ENCODE results near the gene HBQ1. TPM values are rescaled to one million over a fixed set of nuclear protein-coding genes. Genes with fewer than 3 reads are reported as not detected.

The HBQ1 gene
- total and polyA plus RNA-seq, 2 of the 4 experiments (the other 2 are of a cell fraction): 0.92 TPM; not detected in 1

- no peak overlapping the region for H2BK15ac ChIP-seq (ENCODE audit: low read depth, low read length)
- no peaks in the 10 kb centered on the region for H3K27me3 ChIP-seq (ENCODE audit: control insufficient read depth, insufficient read depth, low read length)
- H4K20me1 ChIP-seq (ENCODE audit: insufficient read depth, low read length): peaks cover 23% of the 10 kb centered on the region
- H4K5ac ChIP-seq (ENCODE audit: low read depth, low read length): no peak overlapping the region
- no peak for DNase-seq
- no peak overlapping the region for H3K56ac ChIP-seq (ENCODE audit: extremely low read depth, insufficient read depth, low read length)
- H4K91ac ChIP-seq (ENCODE audit: insufficient read depth, low read depth, low read length): no peak overlapping the region
- peaks cover 4% of the 10 kb centered on the region; the same call in 1 of the 2 replicates for H3K9me1 ChIP-seq (ENCODE audit: insufficient read depth, low read length)
- no peak overlapping the region for H3K4me3 ChIP-seq (ENCODE audit: insufficient read depth, low read depth, low read length)
- no peak overlapping the region for H3K14ac ChIP-seq (replicated peaks; ENCODE audit: low read depth, low read length)
- no peaks in the 10 kb centered on the region for H3K36me3 ChIP-seq (ENCODE audit: control insufficient read depth, insufficient read depth, low read length)
- H3K79me1 ChIP-seq (ENCODE audit: low read depth in 1 of 2, low read length in 2 of 2): peaks cover 39 to 69% of the 10 kb centered on the region in 2 experiments
- dilution Hi-C loops (cut with HindIII; ENCODE audit: low sequenced_read_pairs, unreplicated experiment) (no loop called here), intact Hi-C loops (cut with micrococcal nuclease) (no loop called here), in situ Hi-C loops (cut with MboI; ENCODE audit: low sequenced_read_pairs) (no loop called here)
- H3K18ac ChIP-seq (ENCODE audit: low read depth, low read length): no peak overlapping the region
- no peak overlapping the region for H3K4me2 ChIP-seq (ENCODE audit: low read depth, low read length)
- H3K4ac ChIP-seq (ENCODE audit: low read depth, low read length): no peak overlapping the region
- no peak overlapping the region for H2BK20ac ChIP-seq (ENCODE audit: low read depth, low read length)
- no peak overlapping the region for H2AFZ ChIP-seq (replicated peaks; ENCODE audit: low read length, poor library complexity)
- H3K4me1 ChIP-seq (ENCODE audit: control insufficient read depth, insufficient read depth, low read length): peaks cover 4% of the 10 kb centered on the region; the same call in 1 of the 2 replicates
- POLR2A ChIA-PET (ENCODE audit: unreplicated experiment): no interaction called here
- no peaks in the 10 kb centered on the region for H3K9me3 ChIP-seq (ENCODE audit: control insufficient read depth, insufficient read depth, low read length)
- no peak overlapping the region for H3K23ac ChIP-seq (ENCODE audit: low read depth, low read length)
- no peak overlapping the region for H3K9ac ChIP-seq (ENCODE audit: low read depth, low read length)
- no peak overlapping the region for H2BK5ac ChIP-seq (ENCODE audit: low read depth, low read length, poor library complexity, severe bottlenecking)
- H2AK5ac ChIP-seq (ENCODE audit: low read depth, low read length): no peak overlapping the region
- CTCF ChIA-PET: interaction anchor here (2.5 kb wide), 1 partner anchor 16 kb away, joined by 7 read pairs; no protein-coding TSS in a partner anchor
- ATAC-seq (ENCODE audit: low read depth): no peak
- WGBS, 2 experiments (ENCODE audit: extremely low coverage in 2 of 2, insufficient read length in 1 of 2): no CpG with 5 or more reads among the region's 2 CpGs
- no peak overlapping the region for H2AK9ac ChIP-seq (replicated peaks; ENCODE audit: low read depth, low read length, poor library complexity)
- no peak overlapping the region for H2BK120ac ChIP-seq (ENCODE audit: low read depth, low read length)
- H3K27ac ChIP-seq (ENCODE audit: insufficient read depth, low read length): no peak overlapping the region
- TF ChIP-seq MXI1 (IDR thresholded peaks at IDR 0.05; ENCODE audit: borderline replicate concordance, low read depth, low read length) (no peak), RFX5 (IDR thresholded peaks at IDR 0.05; ENCODE audit: low read depth, low read length) (no peak), ELK1 (IDR thresholded peaks at IDR 0.05; ENCODE audit: borderline replicate concordance, low read depth, low read length) (no peak), CEBPB (IDR thresholded peaks at IDR 0.05; ENCODE audit: low read depth, low read length) (no peak), BHLHE40 (IDR thresholded peaks at IDR 0.05; ENCODE audit: low read depth, low read length) (no peak), MAFK (IDR thresholded peaks at IDR 0.05; ENCODE audit: low read depth, low read length) (no peak), POLR2A (IDR thresholded peaks at IDR 0.05; ENCODE audit: low read depth, low read length) (no peak), CHD1 (IDR thresholded peaks at IDR 0.05; ENCODE audit: low read depth, low read length) (no peak), NFE2L2 (IDR thresholded peaks at IDR 0.05; ENCODE audit: low read depth, low read length) (no peak), RCOR1 (IDR thresholded peaks at IDR 0.05; ENCODE audit: insufficient replicate concordance, low read length) (no peak), RAD21 (IDR thresholded peaks at IDR 0.05; ENCODE audit: low read length) (no peak), FOS (IDR thresholded peaks at IDR 0.05; ENCODE audit: low read depth, low read length) (no peak), MAZ (IDR thresholded peaks at IDR 0.05; ENCODE audit: borderline replicate concordance, low read depth, low read length) (no peak), SMC3 (IDR thresholded peaks at IDR 0.05; ENCODE audit: low read depth, low read length) (no peak)
- TF ChIP-seq, protein P1, sequence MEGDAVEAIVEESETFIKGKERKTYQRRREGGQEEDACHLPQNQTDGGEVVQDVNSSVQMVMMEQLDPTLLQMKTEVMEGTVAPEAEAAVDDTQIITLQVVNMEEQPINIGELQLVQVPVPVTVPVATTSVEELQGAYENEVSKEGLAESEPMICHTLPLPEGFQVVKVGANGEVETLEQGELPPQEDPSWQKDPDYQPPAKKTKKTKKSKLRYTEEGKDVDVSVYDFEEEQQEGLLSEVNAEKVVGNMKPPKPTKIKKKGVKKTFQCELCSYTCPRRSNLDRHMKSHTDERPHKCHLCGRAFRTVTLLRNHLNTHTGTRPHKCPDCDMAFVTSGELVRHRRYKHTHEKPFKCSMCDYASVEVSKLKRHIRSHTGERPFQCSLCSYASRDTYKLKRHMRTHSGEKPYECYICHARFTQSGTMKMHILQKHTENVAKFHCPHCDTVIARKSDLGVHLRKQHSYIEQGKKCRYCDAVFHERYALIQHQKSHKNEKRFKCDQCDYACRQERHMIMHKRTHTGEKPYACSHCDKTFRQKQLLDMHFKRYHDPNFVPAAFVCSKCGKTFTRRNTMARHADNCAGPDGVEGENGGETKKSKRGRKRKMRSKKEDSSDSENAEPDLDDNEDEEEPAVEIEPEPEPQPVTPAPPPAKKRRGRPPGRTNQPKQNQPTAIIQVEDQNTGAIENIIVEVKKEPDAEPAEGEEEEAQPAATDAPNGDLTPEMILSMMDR (conservative IDR thresholded peaks at IDR 0.05; ENCODE audit: low read depth, low read length): no peak
- no peak overlapping the region for H4K8ac ChIP-seq (ENCODE audit: low read depth in 2 of 2, low read length in 2 of 2)
- no TSS peak for BruUV-seq (replicated peaks)
These were observed 46.5 kb upstream of the HBQ1 start for GRCh38 chr16:133716-134115.

All from IMR-90 (cell line).